ENCODE data around the gene MAP3K1. TPM values are rescaled to one million over a fixed set of nuclear protein-coding genes. Genes with fewer than 3 reads are reported as not detected.

Gene MAP3K1
- total RNA-seq, 2 donors from 2014 or later: 99.2 to 120 TPM

GRCh38 chr5:56803025-56803424 is 12.3 kb upstream of the MAP3K1 start:
- H3K27me3 Mint-ChIP-seq: no peaks in the 10 kb centered on the region
- peaks cover 13% of the 10 kb centered on the region for H3K4me1 Mint-ChIP-seq
- DNase-seq: no peak
- no peak overlapping the region for H3K27ac Mint-ChIP-seq
- H3K9me3 ChIP-seq (ENCODE audit: control insufficient read depth, low read length, poor library complexity, severe bottlenecking): no peaks in the 10 kb centered on the region
- H3K36me3 Mint-ChIP-seq (ENCODE audit: low read depth): peaks cover 2% of the 10 kb centered on the region
- no peak overlapping the region for H3K4me3 Mint-ChIP-seq
- ATAC-seq: no peak

GRCh38 chr5:56803894-56804293 is 11.5 kb upstream of the MAP3K1 start:
- Mint-ChIP-seq H3K27ac (peak overlapping the region; percentile 44), H3K27me3 (no peaks in the 10 kb centered on the region), H3K4me3 (no peak overlapping the region), H3K36me3 (ENCODE audit: low read depth) (peaks cover 2% of the 10 kb centered on the region), H3K4me1 (peaks cover 11% of the 10 kb centered on the region)
- DNase-seq (no peak), ATAC-seq (no peak)
- H3K9me3 ChIP-seq (ENCODE audit: control insufficient read depth, low read length, poor library complexity, severe bottlenecking): no peaks in the 10 kb centered on the region

- Mint-ChIP-seq H3K4me1 (peaks cover 14% of the 10 kb centered on the region), H3K36me3 (ENCODE audit: low read depth) (peaks cover 2% of the 10 kb centered on the region), H3K27me3 (no peaks in the 10 kb centered on the region), H3K4me3 (no peak overlapping the region), H3K27ac (no peak overlapping the region)
- H3K9me3 ChIP-seq (ENCODE audit: control insufficient read depth, low read length, poor library complexity, severe bottlenecking): no peaks in the 10 kb centered on the region
- DNase-seq (no peak), ATAC-seq (no peak)
Observed at GRCh38 chr5:56807679-56808078, 7.7 kb upstream of the MAP3K1 start.

GRCh38 chr5:56808211-56808610 is 7.1 kb upstream of the MAP3K1 start:
- ATAC-seq (no peak), DNase-seq (no peak)
- no peak overlapping the region for H3K4me3 Mint-ChIP-seq
- H3K36me3 Mint-ChIP-seq (ENCODE audit: low read depth): peaks cover 2% of the 10 kb centered on the region
- no peak overlapping the region for H3K27ac Mint-ChIP-seq
- H3K9me3 ChIP-seq (ENCODE audit: control insufficient read depth, low read length, poor library complexity, severe bottlenecking): no peaks in the 10 kb centered on the region
- H3K27me3 Mint-ChIP-seq: no peaks in the 10 kb centered on the region
- peaks cover 15% of the 10 kb centered on the region for H3K4me1 Mint-ChIP-seq

- no peak for ATAC-seq
- DNase-seq: no peak
- H3K4me1 Mint-ChIP-seq: peaks cover 13% of the 10 kb centered on the region
- H3K27me3 Mint-ChIP-seq: no peaks in the 10 kb centered on the region
- no peaks in the 10 kb centered on the region for H3K9me3 ChIP-seq (ENCODE audit: control insufficient read depth, low read length, poor library complexity, severe bottlenecking)
- H3K27ac Mint-ChIP-seq: no peak overlapping the region
- no peaks in the 10 kb centered on the region for H3K36me3 Mint-ChIP-seq (ENCODE audit: low read depth)
- no peak overlapping the region for H3K4me3 Mint-ChIP-seq
Observed at GRCh38 chr5:56810826-56811225, 4.5 kb upstream of the MAP3K1 start.

- Mint-ChIP-seq H3K27me3 (no peaks in the 10 kb centered on the region), H3K4me1 (peaks cover 14% of the 10 kb centered on the region), H3K4me3 (no peak overlapping the region), H3K36me3 (ENCODE audit: low read depth) (peaks cover 3% of the 10 kb centered on the region), H3K27ac (no peak overlapping the region)
- no peaks in the 10 kb centered on the region for H3K9me3 ChIP-seq (ENCODE audit: control insufficient read depth, low read length, poor library complexity, severe bottlenecking)
- ATAC-seq (no peak), DNase-seq (no peak)
Observed at GRCh38 chr5:56812110-56812509, 3.2 kb upstream of the MAP3K1 start.

- no peak for ATAC-seq
- DNase-seq: no peak
- Mint-ChIP-seq H3K36me3 (ENCODE audit: low read depth) (peaks cover 6% of the 10 kb centered on the region), H3K27ac (peak overlapping the region; percentile 96), H3K4me1 (peaks cover 18% of the 10 kb centered on the region), H3K27me3 (no peaks in the 10 kb centered on the region), H3K4me3 (no peak overlapping the region)
- no peaks in the 10 kb centered on the region for H3K9me3 ChIP-seq (ENCODE audit: control insufficient read depth, low read length, poor library complexity, severe bottlenecking)
Observed at GRCh38 chr5:56813302-56813701, 2.0 kb upstream of the MAP3K1 start.

- Mint-ChIP-seq H3K27ac (peak overlapping the region; percentile 96), H3K36me3 (ENCODE audit: low read depth) (peaks cover 6% of the 10 kb centered on the region), H3K4me1 (peaks cover 22% of the 10 kb centered on the region), H3K27me3 (no peaks in the 10 kb centered on the region), H3K4me3 (peak overlapping the region; percentile 93)
- H3K9me3 ChIP-seq (ENCODE audit: control insufficient read depth, low read length, poor library complexity, severe bottlenecking): no peaks in the 10 kb centered on the region
- DNase-seq (peak; percentile 34 to 45 (median 43)), ATAC-seq (peak; percentile 24)
Observed at GRCh38 chr5:56814361-56814962, 887 bp upstream of the MAP3K1 start.

GRCh38 chr5:56815658-56816545 is 553 bp downstream of the MAP3K1 start:
- H3K4me1 Mint-ChIP-seq: peaks cover 33% of the 10 kb centered on the region
- DNase-seq (peak; percentile 23 to 38 (median 29)), ATAC-seq (peak; percentile 26)
- H3K36me3 Mint-ChIP-seq (ENCODE audit: low read depth): peaks cover 9% of the 10 kb centered on the region
- no peaks in the 10 kb centered on the region for H3K27me3 Mint-ChIP-seq
- no peaks in the 10 kb centered on the region for H3K9me3 ChIP-seq (ENCODE audit: control insufficient read depth, low read length, poor library complexity, severe bottlenecking)
- H3K27ac Mint-ChIP-seq: peak overlapping the region; percentile 98
- peak overlapping the region; percentile 93 for H3K4me3 Mint-ChIP-seq

- Mint-ChIP-seq H3K27me3 (no peaks in the 10 kb centered on the region), H3K27ac (peak overlapping the region; percentile 98), H3K36me3 (ENCODE audit: low read depth) (peaks cover 9% of the 10 kb centered on the region), H3K4me1 (peaks cover 36% of the 10 kb centered on the region), H3K4me3 (peak overlapping the region; percentile 93)
- DNase-seq (peak; percentile 18 to 52 (median 50)), ATAC-seq (peak; percentile 20)
- H3K9me3 ChIP-seq (ENCODE audit: control insufficient read depth, low read length, poor library complexity, severe bottlenecking): no peaks in the 10 kb centered on the region
Observed at GRCh38 chr5:56816546-56817081, 1.3 kb downstream of the MAP3K1 start.

- H3K9me3 ChIP-seq (ENCODE audit: control insufficient read depth, low read length, poor library complexity, severe bottlenecking): no peaks in the 10 kb centered on the region
- H3K27ac Mint-ChIP-seq: peak overlapping the region; percentile 98
- peaks cover 9% of the 10 kb centered on the region for H3K36me3 Mint-ChIP-seq (ENCODE audit: low read depth)
- H3K4me1 Mint-ChIP-seq: peaks cover 37% of the 10 kb centered on the region
- DNase-seq (no peak), ATAC-seq (no peak)
- peak overlapping the region; percentile 93 for H3K4me3 Mint-ChIP-seq
- no peaks in the 10 kb centered on the region for H3K27me3 Mint-ChIP-seq
Observed at GRCh38 chr5:56817263-56818014, 2.1 kb downstream of the MAP3K1 start.

- peaks cover 9% of the 10 kb centered on the region for H3K36me3 Mint-ChIP-seq (ENCODE audit: low read depth)
- DNase-seq (no peak), ATAC-seq (no peak)
- no peaks in the 10 kb centered on the region for H3K27me3 Mint-ChIP-seq
- H3K9me3 ChIP-seq (ENCODE audit: control insufficient read depth, low read length, poor library complexity, severe bottlenecking): no peaks in the 10 kb centered on the region
- peak overlapping the region; percentile 93 for H3K4me3 Mint-ChIP-seq
- peak overlapping the region; percentile 98 for H3K27ac Mint-ChIP-seq
- peaks cover 46% of the 10 kb centered on the region for H3K4me1 Mint-ChIP-seq
Observed at GRCh38 chr5:56818450-56819037, 3.2 kb downstream of the MAP3K1 start.

Measured in T-helper 17 cell (primary cell).